Caco-2 (cell line): Measurements from ENCODE around the gene IRF2BP1. TPM values are rescaled to one million over a fixed set of nuclear protein-coding genes. Genes with fewer than 3 reads are reported as not detected.

ENCODE experiments used
- BruUV-seq: library from RNA; stranded (reverse); fragments of 400-500 nt; replicated peaks from 2 replicates; lab custom pipeline; 2021; lab: Mats Ljungman, UMichigan
- CTCF ChIA-PET: fragments of 300-600 bp; sonication (Branson Sonifier 250); formaldehyde crosslinking; loops from one replicate; lab custom pipeline; 2022; ENCODE audit warnings: antibody characterized with exemption; lab: Charles Lee
- POLR2A ChIA-PET: fragments of 300-600 bp; sonication (Branson Sonifier 250); formaldehyde crosslinking; loops from one replicate; lab custom pipeline; 2022; ENCODE audit warnings: antibody characterized with exemption; lab: Charles Lee
- DNase-seq, 2 experiments: peaks; one replicate each; pipeline versions ENCODE4 v3.0.0 to v3.0.0-alpha.2; 2020 to 2022
- H3K27me3 ChIP-seq: replicated peaks from 2 replicates; pipeline ENCODE4 v1.6.0; 2011; ENCODE audit warnings: low read length; ENCODE audit not compliant: control insufficient read depth, insufficient read depth
- H3K36me3 ChIP-seq: 2 replicates; pipeline ENCODE4 v1.5.1; 2011; ENCODE audit warnings: low read length; ENCODE audit not compliant: control insufficient read depth, insufficient read depth
- H3K4me1 ChIP-seq: fragments of 250-450 bp; sonication (Bioruptor Pico); 2 replicates; pipeline ENCODE4 v1.5.1; 2020; ENCODE audit warnings: mild to moderate bottlenecking
- H3K4me3 ChIP-seq: 2 replicates; pipeline ENCODE4 v1.5.1; 2011; ENCODE audit warnings: low read depth, mild to moderate bottlenecking, control low read depth, low read length
- H3K9me3 ChIP-seq: fragments of 250-450 bp; sonication (Bioruptor Pico); 2 replicates; pipeline ENCODE4 v1.5.1; 2020; ENCODE audit warnings: mild to moderate bottlenecking, moderate library complexity
- H3K27ac Mint-ChIP-seq: one replicate; pipeline ENCODE4 v1.8.0; 2022; ENCODE audit warnings: mixed read lengths; ENCODE audit not compliant: unreplicated experiment
- H3K27me3 Mint-ChIP-seq: one replicate; pipeline ENCODE4 v1.8.0; 2022; ENCODE audit warnings: mixed read lengths; ENCODE audit not compliant: insufficient read depth, unreplicated experiment
- H3K36me3 Mint-ChIP-seq: one replicate; pipeline ENCODE4 v1.8.0; 2022; ENCODE audit warnings: mild to moderate bottlenecking, mixed read lengths; ENCODE audit not compliant: insufficient read depth, unreplicated experiment
- H3K4me1 Mint-ChIP-seq: one replicate; pipeline ENCODE4 v1.8.0; 2022; ENCODE audit warnings: low read depth, mixed read lengths; ENCODE audit not compliant: unreplicated experiment
- H3K4me3 Mint-ChIP-seq: one replicate; pipeline ENCODE4 v1.8.0; 2022; ENCODE audit warnings: mild to moderate bottlenecking, moderate library complexity, mixed read lengths; ENCODE audit not compliant: unreplicated experiment
- H3K9me3 Mint-ChIP-seq: one replicate; pipeline ENCODE4 v1.8.0; 2022; ENCODE audit warnings: mixed read lengths; ENCODE audit not compliant: unreplicated experiment
- intact Hi-C: fragments of 100-400 bp; cut with micrococcal nuclease; formaldehyde crosslinking; loops from one replicate; pipeline ENCODE4 v1.10.0; 2022; ENCODE audit not compliant: unreplicated experiment
- total RNA-seq: library from RNA; stranded (reverse); gene quantifications from 2 replicates; pipeline ENCODE4 v1.2.3, GENCODE V29; 2022
- TF ChIP-seq, protein P1 (sequence below), 2 experiments: fragments of 200-600 bp in 1 of 2; IDR thresholded peaks; 1 replicate in 1 of 2; 2 replicates in 1 of 2; pipeline versions ENCODE4 v1.5.1 to v1.8.0; 2011 to 2022; ENCODE audit warnings: antibody characterized with exemption in 1 of 2, control low read depth in 1 of 2, inconsistent platforms in 1 of 2, low read depth in 1 of 2, low read length in 1 of 2, mild to moderate bottlenecking in 1 of 2, moderate library complexity in 1 of 2; ENCODE audit not compliant: insufficient read depth in 1 of 2, severe bottlenecking in 1 of 2, unreplicated experiment in 1 of 2

IRF2BP1 gene
- total RNA-seq, 1 experiment from 2014 or later = 27.6 TPM

DNA sequence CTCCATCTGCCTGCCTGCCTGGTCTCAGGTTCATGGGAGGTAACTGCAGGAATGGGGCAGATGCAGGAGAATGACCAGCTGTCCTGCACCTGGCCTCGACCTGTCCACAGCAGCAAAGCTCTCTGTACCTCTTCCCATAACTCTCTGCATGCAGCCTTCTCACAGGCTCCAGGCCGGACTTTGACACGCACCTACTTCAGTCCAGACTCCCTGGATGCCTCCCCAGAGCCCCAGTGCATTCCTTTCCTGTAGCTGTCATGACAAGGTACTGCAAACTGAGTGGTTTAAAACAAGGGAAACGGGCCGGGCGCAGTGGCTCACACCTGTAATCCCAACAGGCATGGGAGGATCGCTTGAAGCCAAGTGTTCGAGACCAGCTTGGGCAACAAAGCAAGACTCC lies 25.4 kb upstream of the IRF2BP1 start:
- DNase-seq = peak; percentile 81 to 90
- peaks cover 11% of the 10 kb centered on the region for H3K4me1 Mint-ChIP-seq
- ChIA-PET CTCF (interaction anchor here (0.9 kb wide), 1 partner anchor 49 kb away, joined by 4 read pairs; no protein-coding TSS in a partner anchor), POLR2A (interaction anchor here (0.7 kb wide), 1 partner anchor 141 kb away, joined by 3 read pairs; no protein-coding TSS in a partner anchor)
- Histone ChIP-seq H3K4me1 (peaks cover 14% of the 10 kb centered on the region), H3K27me3 (no peaks in the 10 kb centered on the region), H3K36me3 (no peaks in the 10 kb centered on the region), H3K9me3 (no peaks in the 10 kb centered on the region), H3K4me3 (no peak overlapping the region)
- H3K27ac Mint-ChIP-seq = peak overlapping the region; percentile 80
- no peaks in the 10 kb centered on the region for H3K27me3 Mint-ChIP-seq
- intact Hi-C loops = loop anchor here (1.0 kb wide), 1 partner anchor 9 kb away; the partner anchor contains the start of gene MYPOP
- TF ChIP-seq, protein P1, sequence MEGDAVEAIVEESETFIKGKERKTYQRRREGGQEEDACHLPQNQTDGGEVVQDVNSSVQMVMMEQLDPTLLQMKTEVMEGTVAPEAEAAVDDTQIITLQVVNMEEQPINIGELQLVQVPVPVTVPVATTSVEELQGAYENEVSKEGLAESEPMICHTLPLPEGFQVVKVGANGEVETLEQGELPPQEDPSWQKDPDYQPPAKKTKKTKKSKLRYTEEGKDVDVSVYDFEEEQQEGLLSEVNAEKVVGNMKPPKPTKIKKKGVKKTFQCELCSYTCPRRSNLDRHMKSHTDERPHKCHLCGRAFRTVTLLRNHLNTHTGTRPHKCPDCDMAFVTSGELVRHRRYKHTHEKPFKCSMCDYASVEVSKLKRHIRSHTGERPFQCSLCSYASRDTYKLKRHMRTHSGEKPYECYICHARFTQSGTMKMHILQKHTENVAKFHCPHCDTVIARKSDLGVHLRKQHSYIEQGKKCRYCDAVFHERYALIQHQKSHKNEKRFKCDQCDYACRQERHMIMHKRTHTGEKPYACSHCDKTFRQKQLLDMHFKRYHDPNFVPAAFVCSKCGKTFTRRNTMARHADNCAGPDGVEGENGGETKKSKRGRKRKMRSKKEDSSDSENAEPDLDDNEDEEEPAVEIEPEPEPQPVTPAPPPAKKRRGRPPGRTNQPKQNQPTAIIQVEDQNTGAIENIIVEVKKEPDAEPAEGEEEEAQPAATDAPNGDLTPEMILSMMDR (IDR thresholded peaks at IDR 0.05; ENCODE audit: insufficient read depth in 1 of 2, low read depth in 1 of 2, low read length in 1 of 2, severe bottlenecking in 1 of 2, unreplicated experiment in 1 of 2) = no peak
- H3K9me3 Mint-ChIP-seq = no peaks in the 10 kb centered on the region
- H3K4me3 Mint-ChIP-seq = no peak overlapping the region
- no TSS peak for BruUV-seq
- peaks cover 9% of the 10 kb centered on the region for H3K36me3 Mint-ChIP-seq

DNA sequence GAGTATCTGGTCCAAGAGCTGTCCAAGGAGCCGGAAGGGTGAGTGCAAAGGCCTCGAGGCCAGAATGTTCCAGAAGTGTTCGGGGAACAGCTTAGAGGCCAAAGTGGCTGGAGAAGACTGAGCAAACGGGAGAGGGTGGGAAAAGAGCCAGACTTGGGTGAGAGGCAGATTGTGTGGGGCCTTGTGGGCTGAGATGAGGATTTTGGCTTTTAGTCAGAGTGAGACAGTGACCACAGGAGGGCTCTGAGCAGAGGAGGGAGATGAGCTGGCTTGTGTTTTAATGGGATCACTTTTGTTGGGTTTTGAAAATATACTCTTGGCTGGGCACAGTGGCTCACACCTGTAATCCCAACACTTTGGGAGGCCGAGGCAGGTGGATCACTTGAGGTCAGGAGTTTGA lies 23.0 kb upstream of the IRF2BP1 start:
- no peak overlapping the region for H3K4me3 Mint-ChIP-seq
- Histone ChIP-seq H3K4me3 (no peak overlapping the region), H3K9me3 (no peaks in the 10 kb centered on the region), H3K27me3 (no peaks in the 10 kb centered on the region), H3K36me3 (no peaks in the 10 kb centered on the region), H3K4me1 (peaks cover 14% of the 10 kb centered on the region)
- TF ChIP-seq, protein P1 (IDR thresholded peaks at IDR 0.05; ENCODE audit: insufficient read depth in 1 of 2, low read depth in 1 of 2, low read length in 1 of 2, severe bottlenecking in 1 of 2, unreplicated experiment in 1 of 2) = no peak
- ChIA-PET CTCF (interaction anchor here (0.6 kb wide), 1 partner anchor 103 kb away, joined by 3 read pairs; no protein-coding TSS in a partner anchor), POLR2A (no interaction called here)
- no peak for DNase-seq
- peaks cover 7% of the 10 kb centered on the region for H3K36me3 Mint-ChIP-seq
- intact Hi-C loops = no loop called here
- no peak overlapping the region for H3K27ac Mint-ChIP-seq
- H3K27me3 Mint-ChIP-seq = no peaks in the 10 kb centered on the region
- H3K4me1 Mint-ChIP-seq = peaks cover 11% of the 10 kb centered on the region
- no TSS peak for BruUV-seq
- no peaks in the 10 kb centered on the region for H3K9me3 Mint-ChIP-seq

DNA sequence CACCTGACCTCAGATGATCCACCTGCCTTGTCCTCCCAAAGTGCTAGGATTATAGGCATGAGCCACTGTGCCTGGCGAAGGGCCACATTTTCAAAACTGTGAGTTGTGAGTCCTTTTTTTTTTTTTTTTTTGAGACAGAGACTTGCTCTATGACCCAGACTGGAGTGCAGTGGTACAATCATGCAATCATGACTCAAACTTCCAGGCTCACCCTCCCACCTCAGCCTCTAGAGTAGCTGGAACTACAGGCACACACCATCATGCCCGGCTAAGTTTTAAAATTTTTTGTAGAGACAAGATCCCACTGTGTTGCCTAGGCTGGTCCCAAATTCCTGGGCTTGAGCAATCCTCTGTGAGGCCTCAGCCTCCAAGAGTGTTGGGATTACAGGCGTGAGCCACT lies 20.3 kb upstream of the IRF2BP1 start:
- BruUV-seq = no TSS peak
- no peaks in the 10 kb centered on the region for H3K9me3 Mint-ChIP-seq
- no peak overlapping the region for H3K4me3 ChIP-seq
- ChIA-PET CTCF (no interaction called here), POLR2A (no interaction called here)
- H3K4me1 Mint-ChIP-seq = peaks cover 4% of the 10 kb centered on the region
- peaks cover 13% of the 10 kb centered on the region for H3K36me3 Mint-ChIP-seq
- H3K9me3 ChIP-seq = no peaks in the 10 kb centered on the region
- H3K27ac Mint-ChIP-seq = no peak overlapping the region
- H3K4me1 ChIP-seq = peaks cover 8% of the 10 kb centered on the region
- H3K27me3 ChIP-seq = no peaks in the 10 kb centered on the region
- intact Hi-C loops = no loop called here
- no peak for DNase-seq
- H3K4me3 Mint-ChIP-seq = no peak overlapping the region
- TF ChIP-seq, protein P1 (IDR thresholded peaks at IDR 0.05; ENCODE audit: insufficient read depth in 1 of 2, low read depth in 1 of 2, low read length in 1 of 2, severe bottlenecking in 1 of 2, unreplicated experiment in 1 of 2) = no peak
- H3K36me3 ChIP-seq = no peaks in the 10 kb centered on the region
- H3K27me3 Mint-ChIP-seq = no peaks in the 10 kb centered on the region
